Keratinocyte (primary cell): ENCODE measurements around the gene CRIM1.

ENCODE experiments used
- EZH2 ChIP-seq: IDR thresholded peaks from one replicate; pipeline ENCODE4 v1.6.1; 2012; ENCODE audit warnings: inconsistent platforms, mild to moderate bottlenecking, low read length, moderate library complexity
- TF ChIP-seq, protein P1 (sequence below), 3 experiments: IDR thresholded peaks in 1 of 3; conservative IDR thresholded peaks in 1 of 3; optimal IDR thresholded peaks in 1 of 3; 2 replicates in 2 of 3; 3 replicates in 1 of 3; pipeline versions ENCODE3 to v1.5.1; 2011; ENCODE audit warnings: low read length in 3 of 3, mild to moderate bottlenecking in 3 of 3, moderate library complexity in 2 of 3, control low read depth in 1 of 3, inconsistent platforms in 1 of 3; ENCODE audit not compliant: insufficient read depth in 2 of 3; ENCODE audit errors: extremely low read depth in 1 of 3

DNA sequence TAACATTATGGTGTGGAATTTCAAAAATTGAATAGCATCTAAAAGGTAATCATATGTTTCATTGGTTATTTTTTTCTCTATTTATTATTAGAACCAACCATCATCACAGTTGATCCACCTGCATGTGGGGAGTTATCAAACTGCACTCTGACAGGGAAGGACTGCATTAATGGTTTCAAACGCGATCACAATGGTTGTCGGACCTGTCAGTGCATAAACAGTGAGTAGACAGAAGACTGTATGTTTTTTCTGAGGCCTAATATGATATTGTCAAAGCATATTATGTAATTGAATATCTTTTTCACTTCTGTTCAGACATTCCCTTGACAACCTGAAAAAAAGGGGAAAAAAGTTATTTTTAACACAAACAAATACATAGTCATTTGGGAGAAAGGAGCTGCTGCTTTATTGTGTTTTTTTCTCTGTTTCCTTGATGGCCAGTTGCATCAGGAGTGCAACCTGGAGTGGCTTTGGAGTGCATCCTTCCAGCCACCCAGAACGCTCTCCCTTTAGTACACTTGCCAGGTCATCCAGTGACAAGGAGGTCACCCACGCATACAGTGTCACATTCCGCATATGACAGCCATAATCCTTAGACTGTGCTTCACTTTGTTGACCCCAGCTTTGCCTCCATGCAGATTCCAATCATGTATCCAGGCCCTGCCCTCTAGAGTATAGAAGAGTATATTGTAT lies 143.7 kb downstream of the CRIM1 start:
- TF ChIP-seq EZH2: no peak
- TF ChIP-seq, protein P1, sequence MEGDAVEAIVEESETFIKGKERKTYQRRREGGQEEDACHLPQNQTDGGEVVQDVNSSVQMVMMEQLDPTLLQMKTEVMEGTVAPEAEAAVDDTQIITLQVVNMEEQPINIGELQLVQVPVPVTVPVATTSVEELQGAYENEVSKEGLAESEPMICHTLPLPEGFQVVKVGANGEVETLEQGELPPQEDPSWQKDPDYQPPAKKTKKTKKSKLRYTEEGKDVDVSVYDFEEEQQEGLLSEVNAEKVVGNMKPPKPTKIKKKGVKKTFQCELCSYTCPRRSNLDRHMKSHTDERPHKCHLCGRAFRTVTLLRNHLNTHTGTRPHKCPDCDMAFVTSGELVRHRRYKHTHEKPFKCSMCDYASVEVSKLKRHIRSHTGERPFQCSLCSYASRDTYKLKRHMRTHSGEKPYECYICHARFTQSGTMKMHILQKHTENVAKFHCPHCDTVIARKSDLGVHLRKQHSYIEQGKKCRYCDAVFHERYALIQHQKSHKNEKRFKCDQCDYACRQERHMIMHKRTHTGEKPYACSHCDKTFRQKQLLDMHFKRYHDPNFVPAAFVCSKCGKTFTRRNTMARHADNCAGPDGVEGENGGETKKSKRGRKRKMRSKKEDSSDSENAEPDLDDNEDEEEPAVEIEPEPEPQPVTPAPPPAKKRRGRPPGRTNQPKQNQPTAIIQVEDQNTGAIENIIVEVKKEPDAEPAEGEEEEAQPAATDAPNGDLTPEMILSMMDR (optimal IDR thresholded peaks at IDR 0.05 in 1 of 3, IDR thresholded peaks at IDR 0.05 in 1 of 3, conservative IDR thresholded peaks at IDR 0.05 in 1 of 3; ENCODE audit: extremely low read depth in 1 of 3, insufficient read depth in 2 of 3, low read length in 3 of 3): no peak
